Astrocyte of the spinal cord (primary cell): ENCODE results near the gene INSYN2B.

Source experiments
- DNase-seq: peaks from one replicate; pipeline ENCODE4 v3.0.0; 2011; ENCODE audit warnings: low read depth, low spot score
- H3K4me3 ChIP-seq: 2 replicates; pipeline ENCODE4 v1.5.1; 2011; ENCODE audit warnings: low read depth, mild to moderate bottlenecking, low read length, moderate library complexity
- CTCF ChIP-seq: IDR thresholded peaks from 2 replicates; pipeline ENCODE4 v1.5.1; 2012; ENCODE audit warnings: low read depth, mild to moderate bottlenecking, low read length, inconsistent platforms
- in situ Hi-C: cut with HindIII; loops from 2 replicates; pipeline ENCODE4 v1.10.0; 2017; ENCODE audit warnings: low sequenced_read_pairs

Gene INSYN2B

DNA sequence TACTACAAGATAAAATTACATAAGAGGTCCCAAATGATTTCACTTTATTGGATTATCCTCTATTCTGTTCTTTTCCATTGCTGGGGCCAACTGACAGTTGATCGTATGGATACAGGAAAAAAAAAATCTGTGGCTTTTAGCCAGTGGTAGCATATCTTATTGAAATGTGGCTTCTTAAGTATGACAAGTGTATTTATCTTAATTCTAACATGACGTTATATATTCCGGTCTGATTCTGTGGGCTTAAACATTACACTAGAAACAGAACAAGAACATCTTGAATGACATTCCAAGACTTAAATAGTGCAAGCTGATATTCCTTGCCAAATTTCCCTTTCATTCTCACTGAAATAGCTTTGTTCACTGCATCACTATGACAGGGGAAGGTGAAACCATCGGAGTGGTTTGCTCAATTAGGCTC lies 117.9 kb downstream of the INSYN2B start:
- in situ Hi-C loops: no loop called here
- no peak for DNase-seq
- H3K4me3 ChIP-seq: no peak overlapping the region
- no peak for TF ChIP-seq CTCF

GRCh38 chr5:169861934-169862333 lies 118.4 kb downstream of the INSYN2B start:
- in situ Hi-C loops: no loop called here
- DNase-seq: peak; percentile 83

GRCh38 chr5:169861433-169861832 lies 118.9 kb downstream of the INSYN2B start:
- TF ChIP-seq CTCF: no peak
- in situ Hi-C loops: no loop called here
- no peak overlapping the region for H3K4me3 ChIP-seq
- DNase-seq: no peak

More at GRCh38 chr5:169861934-169862333, 118.4 kb downstream of the INSYN2B start:
- no peak for TF ChIP-seq CTCF
- no peak overlapping the region for H3K4me3 ChIP-seq

DNA sequence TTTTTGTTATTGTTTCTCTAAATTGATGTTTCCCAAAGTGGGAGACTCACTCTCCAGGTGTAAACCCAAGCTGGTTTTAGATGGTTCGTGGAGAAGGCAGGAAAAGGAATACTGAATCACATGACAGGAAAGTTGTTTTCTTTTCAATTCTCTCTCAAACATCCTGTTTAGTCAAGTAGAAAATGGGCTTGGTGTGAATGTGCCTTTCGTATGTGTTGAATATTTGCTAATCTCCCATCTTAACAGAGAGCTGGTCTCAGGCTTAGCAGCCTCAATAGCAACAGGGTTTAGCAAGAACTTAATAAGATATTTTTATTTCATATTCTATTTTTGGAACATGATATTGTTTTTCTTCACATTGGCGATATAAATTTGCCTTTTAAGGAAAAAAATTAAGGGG lies 119.7 kb downstream of the INSYN2B start:
- in situ Hi-C loops: no loop called here
- DNase-seq: no peak
- no peak for TF ChIP-seq CTCF
- no peak overlapping the region for H3K4me3 ChIP-seq

GRCh38 chr5:169856571-169856970 lies 123.7 kb downstream of the INSYN2B start:
- DNase-seq: peak; percentile 89
- H3K4me3 ChIP-seq: no peak overlapping the region
- TF ChIP-seq CTCF: no peak
- in situ Hi-C loops: no loop called here

- in situ Hi-C loops: no loop called here
- H3K4me3 ChIP-seq: no peak overlapping the region
- TF ChIP-seq CTCF: no peak
- no peak for DNase-seq
Observed at GRCh38 chr5:169851321-169851850, 128.9 kb downstream of the INSYN2B start.

- no peak overlapping the region for H3K4me3 ChIP-seq
- DNase-seq: no peak
- TF ChIP-seq CTCF: peak; percentile 11
- in situ Hi-C loops: no loop called here
Observed at GRCh38 chr5:169850409-169850808, 129.9 kb downstream of the INSYN2B start.
